ENCODE measurements around the gene SUPT7L. TPM values are rescaled to one million over a fixed set of nuclear protein-coding genes. Genes with fewer than 3 reads are reported as not detected.

The SUPT7L gene
- total and polyA plus RNA-seq, 2 of the 13 experiments (the other 11 are each of a cell fraction or from before 2014, with no cell fraction given): 32.9 to 77.5 TPM

- TF ChIP-seq MIXL1 (CRISPR knock-in tag; IDR thresholded peaks at IDR 0.05) (peak; percentile 51; the same call in 1 of the 2 replicates), JUN (CRISPR knock-in tag; IDR thresholded peaks at IDR 0.05) (no peak), ZNF567 (CRISPR knock-in tag; IDR thresholded peaks at IDR 0.05; ENCODE audit: borderline replicate concordance) (no peak), RARG (CRISPR knock-in tag; IDR thresholded peaks at IDR 0.05; ENCODE audit: low read depth) (no peak), SRF (IDR thresholded peaks at IDR 0.05; ENCODE audit: low read depth, low read length) (0 out of 2 replicates have a peak, but pooled peaks have one; percentile 25), ZSCAN12 (CRISPR knock-in tag; IDR thresholded peaks at IDR 0.05) (no peak), CBX5 (CRISPR knock-in tag; IDR thresholded peaks at IDR 0.05; ENCODE audit: borderline replicate concordance) (0 out of 2 replicates have a peak, but pooled peaks have one; percentile 48), BHLHE40 (IDR thresholded peaks at IDR 0.05; ENCODE audit: low read length) (peak; percentile 15; the same call in 1 of the 2 replicates), TP53 (CRISPR knock-in tag; conservative IDR thresholded peaks at IDR 0.05) (no peak), MYNN (CRISPR knock-in tag; IDR thresholded peaks at IDR 0.05; ENCODE audit: low read depth) (no peak), GABPA (IDR thresholded peaks at IDR 0.05; ENCODE audit: low read depth, low read length) (no peak), GABPA (CRISPR knock-in tag; IDR thresholded peaks at IDR 0.05; ENCODE audit: low read depth) (no peak), ZNF24 (IDR thresholded peaks at IDR 0.05) (no peak), SMAD3 (CRISPR knock-in tag; IDR thresholded peaks at IDR 0.05) (no peak; the same call in 1 of the 2 replicates), ZNF570 (CRISPR knock-in tag; IDR thresholded peaks at IDR 0.05; ENCODE audit: borderline replicate concordance) (no peak), ZBTB43 (CRISPR knock-in tag; conservative IDR thresholded peaks at IDR 0.05) (0 out of 2 replicates have a peak, but pooled peaks have one; percentile 30), PRMT3 (CRISPR knock-in tag; IDR thresholded peaks at IDR 0.05; ENCODE audit: borderline replicate concordance, low read depth) (no peak), SRY (CRISPR knock-in tag; IDR thresholded peaks at IDR 0.05) (no peak), ZNF460 (CRISPR knock-in tag; IDR thresholded peaks at IDR 0.05; ENCODE audit: borderline replicate concordance) (no peak), FOXO1 (CRISPR knock-in tag; IDR thresholded peaks at IDR 0.05) (0 out of 2 replicates have a peak, but pooled peaks have one; percentile 47), TEF (CRISPR knock-in tag; IDR thresholded peaks at IDR 0.05) (no peak), ELF3 (CRISPR knock-in tag; IDR thresholded peaks at IDR 0.05) (peak; percentile 58; the same call in 1 of the 2 replicates)
- TF ChIP-seq, protein P1, sequence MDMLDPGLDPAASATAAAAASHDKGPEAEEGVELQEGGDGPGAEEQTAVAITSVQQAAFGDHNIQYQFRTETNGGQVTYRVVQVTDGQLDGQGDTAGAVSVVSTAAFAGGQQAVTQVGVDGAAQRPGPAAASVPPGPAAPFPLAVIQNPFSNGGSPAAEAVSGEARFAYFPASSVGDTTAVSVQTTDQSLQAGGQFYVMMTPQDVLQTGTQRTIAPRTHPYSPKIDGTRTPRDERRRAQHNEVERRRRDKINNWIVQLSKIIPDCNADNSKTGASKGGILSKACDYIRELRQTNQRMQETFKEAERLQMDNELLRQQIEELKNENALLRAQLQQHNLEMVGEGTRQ (IDR thresholded peaks at IDR 0.05; ENCODE audit: low read depth, low read length): no peak
- TF ChIP-seq, protein P1 (CRISPR knock-in tag; IDR thresholded peaks at IDR 0.05; ENCODE audit: borderline replicate concordance): no peak
Measured at GRCh38 chr2:27703638-27704341, 40.4 kb upstream of the SUPT7L start (continued).
